SK-N-SH (cell line): ENCODE measurements around the gene FBN2.

ENCODE experiments used
- GABPA ChIP-seq: IDR thresholded peaks from 2 replicates; pipeline ENCODE4 v1.4.0; 2012; ENCODE audit warnings: low read depth, mild to moderate bottlenecking
- SIN3A ChIP-seq: IDR thresholded peaks from 2 replicates; pipeline ENCODE4 v1.6.1; 2012; ENCODE audit warnings: low read depth, mild to moderate bottlenecking, low read length, moderate library complexity, borderline replicate concordance
- SMC3 ChIP-seq: IDR thresholded peaks from 2 replicates; pipeline ENCODE4 v1.6.1; 2012; ENCODE audit warnings: low read depth, low read length, improper control_type of control experiment
- TAF1 ChIP-seq: IDR thresholded peaks from 2 replicates; pipeline ENCODE4 v1.6.1; 2012; ENCODE audit warnings: low read depth, mild to moderate bottlenecking, low read length, moderate library complexity, borderline replicate concordance
- TF ChIP-seq, protein P1 (sequence below): fragments of 200-600 bp; sonication (generic); IDR thresholded peaks from 2 replicates; pipeline ENCODE4 v1.6.1; 2017; ENCODE audit warnings: antibody characterized with exemption, mild to moderate bottlenecking, moderate library complexity
- TF ChIP-seq, protein P2 (sequence below): IDR thresholded peaks from 2 replicates; pipeline ENCODE4 v1.6.1; 2012; ENCODE audit warnings: mild to moderate bottlenecking, low read depth, low read length, moderate library complexity

DNA sequence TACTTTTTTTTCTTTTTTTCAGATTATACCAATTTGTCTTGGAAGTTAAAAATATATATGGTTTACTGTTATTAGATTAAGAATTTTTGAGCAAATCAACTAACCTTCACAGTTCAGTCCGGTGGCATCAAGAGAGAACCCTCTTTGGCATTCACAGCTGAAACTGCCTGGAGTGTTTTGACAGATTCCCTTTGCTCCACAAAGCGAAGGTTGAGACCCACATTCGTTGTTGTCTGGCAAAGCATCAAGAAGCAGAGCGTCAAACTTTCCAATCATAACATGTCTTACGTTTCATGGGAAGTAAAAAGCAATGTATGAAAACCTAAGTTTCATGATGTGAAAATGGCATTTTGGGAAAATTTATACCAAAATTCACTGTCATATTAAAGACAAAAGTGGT lies 264.3 kb downstream of the FBN2 start:
- TF ChIP-seq, protein P1, sequence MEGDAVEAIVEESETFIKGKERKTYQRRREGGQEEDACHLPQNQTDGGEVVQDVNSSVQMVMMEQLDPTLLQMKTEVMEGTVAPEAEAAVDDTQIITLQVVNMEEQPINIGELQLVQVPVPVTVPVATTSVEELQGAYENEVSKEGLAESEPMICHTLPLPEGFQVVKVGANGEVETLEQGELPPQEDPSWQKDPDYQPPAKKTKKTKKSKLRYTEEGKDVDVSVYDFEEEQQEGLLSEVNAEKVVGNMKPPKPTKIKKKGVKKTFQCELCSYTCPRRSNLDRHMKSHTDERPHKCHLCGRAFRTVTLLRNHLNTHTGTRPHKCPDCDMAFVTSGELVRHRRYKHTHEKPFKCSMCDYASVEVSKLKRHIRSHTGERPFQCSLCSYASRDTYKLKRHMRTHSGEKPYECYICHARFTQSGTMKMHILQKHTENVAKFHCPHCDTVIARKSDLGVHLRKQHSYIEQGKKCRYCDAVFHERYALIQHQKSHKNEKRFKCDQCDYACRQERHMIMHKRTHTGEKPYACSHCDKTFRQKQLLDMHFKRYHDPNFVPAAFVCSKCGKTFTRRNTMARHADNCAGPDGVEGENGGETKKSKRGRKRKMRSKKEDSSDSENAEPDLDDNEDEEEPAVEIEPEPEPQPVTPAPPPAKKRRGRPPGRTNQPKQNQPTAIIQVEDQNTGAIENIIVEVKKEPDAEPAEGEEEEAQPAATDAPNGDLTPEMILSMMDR: no peak
- TF ChIP-seq, protein P2, sequence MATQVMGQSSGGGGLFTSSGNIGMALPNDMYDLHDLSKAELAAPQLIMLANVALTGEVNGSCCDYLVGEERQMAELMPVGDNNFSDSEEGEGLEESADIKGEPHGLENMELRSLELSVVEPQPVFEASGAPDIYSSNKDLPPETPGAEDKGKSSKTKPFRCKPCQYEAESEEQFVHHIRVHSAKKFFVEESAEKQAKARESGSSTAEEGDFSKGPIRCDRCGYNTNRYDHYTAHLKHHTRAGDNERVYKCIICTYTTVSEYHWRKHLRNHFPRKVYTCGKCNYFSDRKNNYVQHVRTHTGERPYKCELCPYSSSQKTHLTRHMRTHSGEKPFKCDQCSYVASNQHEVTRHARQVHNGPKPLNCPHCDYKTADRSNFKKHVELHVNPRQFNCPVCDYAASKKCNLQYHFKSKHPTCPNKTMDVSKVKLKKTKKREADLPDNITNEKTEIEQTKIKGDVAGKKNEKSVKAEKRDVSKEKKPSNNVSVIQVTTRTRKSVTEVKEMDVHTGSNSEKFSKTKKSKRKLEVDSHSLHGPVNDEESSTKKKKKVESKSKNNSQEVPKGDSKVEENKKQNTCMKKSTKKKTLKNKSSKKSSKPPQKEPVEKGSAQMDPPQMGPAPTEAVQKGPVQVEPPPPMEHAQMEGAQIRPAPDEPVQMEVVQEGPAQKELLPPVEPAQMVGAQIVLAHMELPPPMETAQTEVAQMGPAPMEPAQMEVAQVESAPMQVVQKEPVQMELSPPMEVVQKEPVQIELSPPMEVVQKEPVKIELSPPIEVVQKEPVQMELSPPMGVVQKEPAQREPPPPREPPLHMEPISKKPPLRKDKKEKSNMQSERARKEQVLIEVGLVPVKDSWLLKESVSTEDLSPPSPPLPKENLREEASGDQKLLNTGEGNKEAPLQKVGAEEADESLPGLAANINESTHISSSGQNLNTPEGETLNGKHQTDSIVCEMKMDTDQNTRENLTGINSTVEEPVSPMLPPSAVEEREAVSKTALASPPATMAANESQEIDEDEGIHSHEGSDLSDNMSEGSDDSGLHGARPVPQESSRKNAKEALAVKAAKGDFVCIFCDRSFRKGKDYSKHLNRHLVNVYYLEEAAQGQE: no peak
- TF ChIP-seq TAF1 (no peak), SMC3 (no peak), GABPA (no peak), SIN3A (no peak)
